Panc1 (cell line): Measurements from ENCODE around the gene PPP1R16B.

Experiments
- CTCF ChIP-seq: fragments of 450-650 bp; IDR thresholded peaks from 2 replicates; pipeline ENCODE4 v1.5.1; 2017; ENCODE audit warnings: mild to moderate bottlenecking
- POLR2AphosphoS5 ChIP-seq: IDR thresholded peaks from 2 replicates; pipeline ENCODE4 v1.6.1; 2012; ENCODE audit warnings: mild to moderate bottlenecking, low read depth, low read length, moderate library complexity
- REST ChIP-seq, 2 experiments: IDR thresholded peaks; 2 replicates each; pipeline ENCODE4 v1.6.1; 2011 to 2012; ENCODE audit warnings: low read depth in 2 of 2, control low read depth in 1 of 2, low read length in 1 of 2, mild to moderate bottlenecking in 1 of 2, moderate library complexity in 1 of 2; ENCODE audit not compliant: insufficient read depth in 1 of 2
- SIN3A ChIP-seq: IDR thresholded peaks from 2 replicates; pipeline ENCODE4 v1.6.1; 2012; ENCODE audit warnings: low read depth, mild to moderate bottlenecking, low read length, moderate library complexity, borderline replicate concordance; ENCODE audit not compliant: insufficient read depth

GRCh38 chr20:38810926-38811630 is 5.6 kb downstream of the PPP1R16B start:
- TF ChIP-seq POLR2AphosphoS5 (no peak), CTCF (no peak), REST (IDR thresholded peaks at IDR 0.05; ENCODE audit: insufficient read depth in 1 of 2, low read depth in 2 of 2, low read length in 1 of 2) (no peak), SIN3A (no peak)
